Muscle layer of duodenum (tissue), 2 donors: ENCODE measurements around the gene PAK1.
"Not testable (repeated sequence)": the region's sequence is repeated elsewhere in the genome, so short reads cannot be mapped to it uniquely, and the experiment has no call there.

Experiments
- H3K27ac ChIP-seq: one replicate; pipeline ENCODE4 v1.7.0; 2013; ENCODE audit warnings: mild to moderate bottlenecking, low read length
- H3K27me3 ChIP-seq: one replicate; pipeline ENCODE4 v1.7.0; 2013; ENCODE audit warnings: low read depth, mild to moderate bottlenecking, control low read depth, low read length
- H3K36me3 ChIP-seq, 2 donors: one replicate each; pipeline ENCODE4 v1.7.0; 2013; ENCODE audit warnings: low read length in 2 of 2, control low read depth in 1 of 2, mild to moderate bottlenecking in 1 of 2; ENCODE audit not compliant: insufficient read depth in 2 of 2, control insufficient read depth in 1 of 2
- H3K4me1 ChIP-seq, 2 donors: one replicate each; pipeline ENCODE4 v1.7.0; 2013; ENCODE audit warnings: low read length in 2 of 2, mild to moderate bottlenecking in 2 of 2, control low read depth in 1 of 2, moderate library complexity in 1 of 2; ENCODE audit not compliant: insufficient read depth in 2 of 2, control insufficient read depth in 1 of 2
- H3K4me3 ChIP-seq, 2 donors: one replicate each; pipeline ENCODE4 v1.7.0; 2013; ENCODE audit warnings: low read length in 2 of 2, low read depth in 1 of 2, mild to moderate bottlenecking in 1 of 2
- H3K9me3 ChIP-seq, 2 donors: one replicate each; pipeline ENCODE4 v1.7.0; 2013; ENCODE audit warnings: low read length in 2 of 2, control low read depth in 1 of 2, mild to moderate bottlenecking in 1 of 2; ENCODE audit not compliant: control insufficient read depth in 1 of 2
- donor health status: healthy.

Gene PAK1

GRCh38 chr11:77506857-77507256, 33.0 kb upstream of the PAK1 start:
- Histone ChIP-seq H3K9me3 (no peaks in the 10 kb centered on the region), H3K27me3 (no peaks in the 10 kb centered on the region), H3K4me1 (peaks cover 0 to 16% of the 10 kb centered on the region in 2 donors), H3K36me3 (no peaks in the 10 kb centered on the region), H3K4me3 (no peak overlapping the region), H3K27ac (no peak overlapping the region)

DNA sequence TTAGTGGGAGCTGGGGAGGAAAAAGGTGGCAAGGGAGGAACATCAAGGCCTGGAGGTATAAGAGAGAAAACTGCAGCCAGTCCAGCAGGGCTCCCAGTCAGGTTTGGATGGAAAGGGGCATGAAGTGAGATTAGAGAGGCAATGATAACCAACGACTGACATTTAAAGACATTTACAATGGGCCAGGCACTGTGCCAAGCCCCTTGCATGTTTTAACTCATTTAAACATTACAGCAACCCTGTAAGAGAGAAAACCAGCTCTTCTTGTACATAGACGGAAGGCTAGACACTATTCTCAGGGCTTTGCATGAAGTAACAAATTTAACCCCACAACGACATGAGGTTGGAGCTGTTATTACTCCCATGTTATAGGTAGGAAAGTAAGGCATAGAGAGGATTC, 32.1 kb upstream of the PAK1 start:
- H3K4me1 ChIP-seq: peaks cover 0 to 17% of the 10 kb centered on the region in 2 donors

GRCh38 chr11:77503006-77503405, 29.1 kb upstream of the PAK1 start:
- Histone ChIP-seq H3K36me3 (no peaks in the 10 kb centered on the region), H3K9me3 (no peaks in the 10 kb centered on the region), H3K27ac (no peak overlapping the region), H3K27me3 (no peaks in the 10 kb centered on the region), H3K4me1 (peaks cover 0 to 17% of the 10 kb centered on the region in 2 donors), H3K4me3 (no peak overlapping the region)

More for the DNA sequence above, 32.1 kb upstream of the PAK1 start:
- no peak overlapping the region for H3K4me3 ChIP-seq
- H3K9me3 ChIP-seq: no peaks in the 10 kb centered on the region
- no peaks in the 10 kb centered on the region for H3K36me3 ChIP-seq
- no peaks in the 10 kb centered on the region for H3K27me3 ChIP-seq
- H3K27ac ChIP-seq: no peak overlapping the region

- Histone ChIP-seq H3K4me1 (peaks cover 0 to 17% of the 10 kb centered on the region in 2 donors), H3K4me3 (no peak overlapping the region), H3K27ac (no peak overlapping the region), H3K36me3 (no peaks in the 10 kb centered on the region), H3K27me3 (no peaks in the 10 kb centered on the region), H3K9me3 (no peaks in the 10 kb centered on the region)
Observed at GRCh38 chr11:77502346-77502905, 28.5 kb upstream of the PAK1 start.

GRCh38 chr11:77501758-77502157, 27.9 kb upstream of the PAK1 start:
- H3K4me1 ChIP-seq: peaks cover 0 to 17% of the 10 kb centered on the region in 2 donors
- no peak overlapping the region for H3K4me3 ChIP-seq
- no peaks in the 10 kb centered on the region for H3K9me3 ChIP-seq

DNA sequence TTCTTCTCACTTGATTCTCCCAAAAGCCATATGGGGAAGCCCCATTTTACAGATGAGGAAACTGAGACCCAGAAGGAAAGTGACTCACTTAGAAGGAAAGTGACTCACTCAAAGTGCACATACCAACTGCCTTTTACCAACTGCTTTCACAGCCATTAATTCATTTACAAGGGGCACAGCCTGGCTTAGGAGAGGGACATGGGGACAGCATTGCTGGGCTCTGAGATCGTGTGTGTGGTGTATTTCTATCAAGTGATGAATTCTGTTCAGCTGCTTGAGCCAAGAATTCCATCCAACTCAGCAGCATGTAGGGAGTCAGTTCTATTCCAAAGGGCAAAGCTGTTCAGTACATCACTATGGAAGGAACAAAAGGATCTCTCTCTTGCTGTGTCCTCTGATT, 23.5 kb upstream of the PAK1 start:
- no peaks in the 10 kb centered on the region for H3K27me3 ChIP-seq
- H3K27ac ChIP-seq: no peak overlapping the region
- no peaks in the 10 kb centered on the region for H3K9me3 ChIP-seq
- peaks cover 0 to 6% of the 10 kb centered on the region in 2 donors for H3K4me1 ChIP-seq
- H3K36me3 ChIP-seq: no peaks in the 10 kb centered on the region
- no peak overlapping the region for H3K4me3 ChIP-seq

More at GRCh38 chr11:77501758-77502157, 27.9 kb upstream of the PAK1 start:
- Histone ChIP-seq H3K27ac (no peak overlapping the region), H3K27me3 (no peaks in the 10 kb centered on the region), H3K36me3 (no peaks in the 10 kb centered on the region)

GRCh38 chr11:77495526-77495925, 21.6 kb upstream of the PAK1 start:
- Histone ChIP-seq H3K4me3 (no peak overlapping the region), H3K27ac (no peak overlapping the region), H3K36me3 (no peaks in the 10 kb centered on the region), H3K9me3 (no peaks in the 10 kb centered on the region), H3K4me1 (no peaks in the 10 kb centered on the region), H3K27me3 (no peaks in the 10 kb centered on the region)

- not testable (repeated sequence) for H3K4me3 ChIP-seq, H3K36me3 ChIP-seq
Observed at GRCh38 chr11:77490035-77490434, 16.1 kb upstream of the PAK1 start.

GRCh38 chr11:77487790-77488189, 13.9 kb upstream of the PAK1 start:
- no peaks in the 10 kb centered on the region for H3K36me3 ChIP-seq
- no peak overlapping the region for H3K27ac ChIP-seq
- no peak overlapping the region for H3K4me3 ChIP-seq
- H3K4me1 ChIP-seq: no peaks in the 10 kb centered on the region
- no peaks in the 10 kb centered on the region for H3K27me3 ChIP-seq
- peaks cover 0 to 5% of the 10 kb centered on the region in 2 donors for H3K9me3 ChIP-seq

More at GRCh38 chr11:77490035-77490434, 16.1 kb upstream of the PAK1 start:
- not testable (repeated sequence) for H3K4me1 ChIP-seq, H3K27me3 ChIP-seq, H3K9me3 ChIP-seq, H3K27ac ChIP-seq

- Histone ChIP-seq H3K27me3 (no peaks in the 10 kb centered on the region), H3K4me1 (no peaks in the 10 kb centered on the region), H3K9me3 (no peaks in the 10 kb centered on the region), H3K4me3 (no peak overlapping the region), H3K36me3 (no peaks in the 10 kb centered on the region), H3K27ac (no peak overlapping the region)
Observed at GRCh38 chr11:77479746-77480352, 6.0 kb upstream of the PAK1 start.

GRCh38 chr11:77475206-77475605, 1.3 kb upstream of the PAK1 start:
- no peaks in the 10 kb centered on the region for H3K27me3 ChIP-seq
- H3K4me3 ChIP-seq: no peak overlapping the region
- no peaks in the 10 kb centered on the region for H3K36me3 ChIP-seq
- no peaks in the 10 kb centered on the region for H3K4me1 ChIP-seq
- no peaks in the 10 kb centered on the region for H3K9me3 ChIP-seq
- H3K27ac ChIP-seq: peak overlapping the region; percentile 1

GRCh38 chr11:77474684-77475060, 778 bp upstream of the PAK1 start:
- H3K4me3 ChIP-seq: peak overlapping the region; percentile 52 to 79
- peak overlapping the region; percentile 1 for H3K27ac ChIP-seq
- H3K27me3 ChIP-seq: no peaks in the 10 kb centered on the region
- no peaks in the 10 kb centered on the region for H3K9me3 ChIP-seq
- H3K36me3 ChIP-seq: no peaks in the 10 kb centered on the region
- H3K4me1 ChIP-seq: no peaks in the 10 kb centered on the region
